ENCODE results near the gene EEFSEC. TPM values are rescaled to one million over a fixed set of nuclear protein-coding genes. Genes with fewer than 3 reads are reported as not detected.

Gene EEFSEC
- total and polyA plus RNA-seq, 2 of the 8 experiments (the other 6 are each of a cell fraction or from before 2014, with no cell fraction given): 13.1 to 19.8 TPM

DNA sequence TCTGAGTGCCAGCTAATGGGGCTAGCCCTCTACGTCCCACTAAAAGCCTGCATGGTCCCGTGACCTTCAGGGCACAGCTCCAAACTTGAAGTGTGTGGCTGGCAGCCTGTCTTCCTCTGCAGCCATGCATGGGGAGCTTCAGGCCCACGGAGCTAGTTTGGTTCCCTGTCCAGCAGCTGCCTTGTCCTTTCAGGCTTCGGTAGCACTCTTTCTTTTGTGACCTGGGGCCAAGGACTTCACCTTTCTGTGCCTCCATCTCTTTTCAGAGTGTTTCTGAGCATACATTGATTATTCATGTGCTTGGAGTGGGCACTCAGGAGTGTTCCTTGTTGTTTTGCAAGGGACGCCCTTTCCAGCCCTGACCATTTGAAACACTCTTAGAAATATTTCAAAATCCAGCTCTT lies 158.2 kb downstream of the EEFSEC start:
- H3K27ac ChIP-seq (ENCODE audit: low read depth, low read length): no peak overlapping the region
- H3K56ac ChIP-seq (replicated peaks; ENCODE audit: insufficient read length, low read depth, low read length): no peak overlapping the region
- FAIRE-seq (no peak), DNase-seq (ENCODE audit: low read depth in 1 of 2, low spot score in 2 of 2) (peak in 1 of 2 experiments; percentile 20)
- H3K9me3 ChIP-seq (ENCODE audit: insufficient read depth in 2 of 2, low read depth in 1 of 2, low read length in 1 of 2): no peaks in the 10 kb centered on the region
- H3K36me3 ChIP-seq (ENCODE audit: control insufficient read depth in 2 of 4, insufficient read depth in 4 of 4, low read length in 3 of 4): no peaks in the 10 kb centered on the region
- no peak overlapping the region for H2BK20ac ChIP-seq (ENCODE audit: low read length)
- ChIA-PET CTCF (ENCODE audit: partially characterized antibody) (interaction anchor here (1.0 to 3.1 kb wide), 4 partner anchors 10 to 127 kb away, joined by 4 to 21 read pairs (median 4); no protein-coding TSS in a partner anchor), POLR2A (ENCODE audit: partially characterized antibody) (no interaction called here)
- H4K5ac ChIP-seq (ENCODE audit: insufficient read length, low read depth, low read length): no peak overlapping the region
- H3K23ac ChIP-seq (ENCODE audit: insufficient read length): no peak overlapping the region
- no peak overlapping the region for H4K91ac ChIP-seq (replicated peaks; ENCODE audit: insufficient read length, low read length)
- H3K4me3 ChIP-seq (ENCODE audit: extremely low read depth in 1 of 4, insufficient read depth in 2 of 4, low read depth in 3 of 4, low read length in 4 of 4): no peak overlapping the region
- H3K23me2 ChIP-seq (ENCODE audit: low read depth, low read length): no peaks in the 10 kb centered on the region
- H2BK5ac ChIP-seq (ENCODE audit: low read depth, low read length): no peak overlapping the region
- no peak overlapping the region for H3K9ac ChIP-seq (replicated peaks in 1 of 4; ENCODE audit: extremely low read depth in 1 of 4, low read depth in 3 of 4, low read length in 3 of 4)
- H4K20me1 ChIP-seq (replicated peaks in 1 of 2; ENCODE audit: control insufficient read depth in 1 of 2, insufficient read depth in 2 of 2, low read length in 2 of 2): no peaks in the 10 kb centered on the region
- H2AFZ ChIP-seq (ENCODE audit: low read length): no peak overlapping the region
- 66% methylated on average over 5 of the region's 5 CpGs; no CpG with 5 or more reads in 1 of the 2 experiments for WGBS, 2 experiments (ENCODE audit: extremely low coverage in 1 of 2, insufficient coverage in 1 of 2, insufficient read length in 1 of 2, insufficient replicate concordance in 2 of 2, low coverage in 1 of 2, low lambda C conversion rate in 2 of 2, missing lambda C conversion rate in 1 of 2)
- H3K79me1 ChIP-seq (ENCODE audit: low read depth, low read length): no peaks in the 10 kb centered on the region
- H2BK120ac ChIP-seq (replicated peaks; ENCODE audit: low read depth, low read length): no peak overlapping the region
- H2BK12ac ChIP-seq (ENCODE audit: low read depth, low read length): no peak overlapping the region
- no peaks in the 10 kb centered on the region for H3K79me2 ChIP-seq (ENCODE audit: control insufficient read depth in 1 of 2, insufficient read depth in 2 of 2, low read length in 2 of 2)
- no peak overlapping the region for H3K4ac ChIP-seq (replicated peaks; ENCODE audit: insufficient read length, low read depth, low read length)
- no peak overlapping the region for H4K8ac ChIP-seq (ENCODE audit: extremely low read depth, insufficient read depth, low read length)
- H3K4me2 ChIP-seq (ENCODE audit: insufficient read depth in 1 of 2, low read depth in 2 of 2, low read length in 2 of 2): no peak overlapping the region
- no peaks in the 10 kb centered on the region for H3K4me1 ChIP-seq (replicated peaks in 1 of 4; ENCODE audit: control insufficient read depth in 3 of 4, insufficient read depth in 4 of 4, low read length in 3 of 4)
- H3K27me3 ChIP-seq (replicated peaks in 1 of 4; ENCODE audit: control insufficient read depth in 3 of 4, extremely low read depth in 1 of 4, insufficient read depth in 3 of 4, low read length in 3 of 4): no peaks in the 10 kb centered on the region
- H2AK5ac ChIP-seq (ENCODE audit: low read depth, low read length): no peak overlapping the region
- H3K18ac ChIP-seq (ENCODE audit: extremely low read depth, low read length): no peak overlapping the region
- no peak overlapping the region for H2BK15ac ChIP-seq (ENCODE audit: low read length)
- H3K14ac ChIP-seq (ENCODE audit: insufficient read length): no peak overlapping the region
- TF ChIP-seq GABPA (IDR thresholded peaks at IDR 0.05; ENCODE audit: borderline replicate concordance, insufficient read depth, low read length) (no peak), SP1 (IDR thresholded peaks at IDR 0.05; ENCODE audit: low read depth, low read length) (no peak), JUN (IDR thresholded peaks at IDR 0.05; ENCODE audit: low read depth, low read length) (no peak), HDAC2 (IDR thresholded peaks at IDR 0.05; ENCODE audit: borderline replicate concordance in 1 of 2, low read depth in 2 of 2, low read length in 2 of 2) (no peak), JUND (IDR thresholded peaks at IDR 0.05; ENCODE audit: low read length) (no peak), CBX8 (IDR thresholded peaks at IDR 0.05; ENCODE audit: borderline replicate concordance, low read depth, low read length) (no peak), BCL11A (IDR thresholded peaks at IDR 0.05; ENCODE audit: low read depth in 2 of 2, low read length in 2 of 2) (no peak), GTF2F1 (IDR thresholded peaks at IDR 0.05; ENCODE audit: borderline replicate concordance, low read depth, low read length) (no peak), SP2 (IDR thresholded peaks at IDR 0.05; ENCODE audit: low read length) (no peak), HDAC6 (IDR thresholded peaks at IDR 0.05; ENCODE audit: low read depth, low read length) (no peak), SIN3A (conservative IDR thresholded peaks at IDR 0.05 in 1 of 2, IDR thresholded peaks at IDR 0.05 in 1 of 2; ENCODE audit: low read depth in 1 of 2, low read length in 2 of 2) (no peak)
- TF ChIP-seq, protein P1, sequence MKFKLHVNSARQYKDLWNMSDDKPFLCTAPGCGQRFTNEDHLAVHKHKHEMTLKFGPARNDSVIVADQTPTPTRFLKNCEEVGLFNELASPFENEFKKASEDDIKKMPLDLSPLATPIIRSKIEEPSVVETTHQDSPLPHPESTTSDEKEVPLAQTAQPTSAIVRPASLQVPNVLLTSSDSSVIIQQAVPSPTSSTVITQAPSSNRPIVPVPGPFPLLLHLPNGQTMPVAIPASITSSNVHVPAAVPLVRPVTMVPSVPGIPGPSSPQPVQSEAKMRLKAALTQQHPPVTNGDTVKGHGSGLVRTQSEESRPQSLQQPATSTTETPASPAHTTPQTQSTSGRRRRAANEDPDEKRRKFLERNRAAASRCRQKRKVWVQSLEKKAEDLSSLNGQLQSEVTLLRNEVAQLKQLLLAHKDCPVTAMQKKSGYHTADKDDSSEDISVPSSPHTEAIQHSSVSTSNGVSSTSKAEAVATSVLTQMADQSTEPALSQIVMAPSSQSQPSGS (IDR thresholded peaks at IDR 0.05; ENCODE audit: low read length): no peak
